Thoracic aorta (tissue), 2 donors: ENCODE measurements around the gene JAKMIP1. TPM values are rescaled to one million over a fixed set of nuclear protein-coding genes. Genes with fewer than 3 reads are reported as not detected.
"Not testable (repeated sequence)": the region's sequence is repeated elsewhere in the genome, so short reads cannot be mapped to it uniquely, and the experiment has no call there.

Source experiments
- ATAC-seq: fragments of 150-250 bp; one replicate; pipeline ENCODE4 v1.8.0; 2017; ENCODE audit warnings: low read depth; ENCODE audit not compliant: insufficient number of reproducible peaks, low FRiP score
- DNase-seq: peaks from one replicate; pipeline ENCODE4 v3.0.0-alpha.2; 2020; ENCODE audit warnings: low spot score
- H3K27ac ChIP-seq, 2 donors: fragments of 200-600 bp; sonication (generic); 1 replicate in 1 of 2; 2 replicates in 1 of 2; pipeline ENCODE4 v1.5.1; 2016; ENCODE audit warnings: mild to moderate bottlenecking in 2 of 2, moderate library complexity in 2 of 2
- H3K27me3 ChIP-seq: fragments of 200-600 bp; sonication (generic); replicated peaks from 2 replicates; pipeline ENCODE4 v1.6.0; 2016; ENCODE audit warnings: mild to moderate bottlenecking; ENCODE audit not compliant: insufficient read depth
- H3K36me3 ChIP-seq: fragments of 200-600 bp; sonication (generic); one replicate; pipeline ENCODE4 v1.5.1; 2016
- H3K4me1 ChIP-seq, 2 donors: fragments of 200-600 bp; sonication (generic); 1 replicate in 1 of 2; 2 replicates in 1 of 2; pipeline versions ENCODE4 v1.5.1 to v1.6.0; 2016; ENCODE audit warnings: low read depth in 2 of 2, mild to moderate bottlenecking in 1 of 2; ENCODE audit not compliant: control insufficient read depth in 1 of 2
- H3K4me3 ChIP-seq: fragments of 200-600 bp; sonication (generic); 2 replicates; pipeline ENCODE4 v1.5.1; 2016; ENCODE audit warnings: mild to moderate bottlenecking
- H3K9me3 ChIP-seq: fragments of 200-600 bp; sonication (generic); 2 replicates; pipeline ENCODE4 v1.5.1; 2016
- total RNA-seq, 2 donors: library from RNA; depleted of rRNA; stranded (reverse); fragments of >200 nt; gene quantifications; one replicate each; pipeline versions ENCODE4 v1.1.0 to v1.2.3, GENCODE V29; 2016
- TF ChIP-seq, protein P1 (sequence below): fragments of 200-600 bp; sonication (generic); IDR thresholded peaks from one replicate; pipeline ENCODE4 v1.5.1; 2019; ENCODE audit warnings: antibody characterized with exemption

Gene JAKMIP1
- total RNA-seq, 2 donors from 2014 or later = 0.28 to 0.81 TPM

DNA sequence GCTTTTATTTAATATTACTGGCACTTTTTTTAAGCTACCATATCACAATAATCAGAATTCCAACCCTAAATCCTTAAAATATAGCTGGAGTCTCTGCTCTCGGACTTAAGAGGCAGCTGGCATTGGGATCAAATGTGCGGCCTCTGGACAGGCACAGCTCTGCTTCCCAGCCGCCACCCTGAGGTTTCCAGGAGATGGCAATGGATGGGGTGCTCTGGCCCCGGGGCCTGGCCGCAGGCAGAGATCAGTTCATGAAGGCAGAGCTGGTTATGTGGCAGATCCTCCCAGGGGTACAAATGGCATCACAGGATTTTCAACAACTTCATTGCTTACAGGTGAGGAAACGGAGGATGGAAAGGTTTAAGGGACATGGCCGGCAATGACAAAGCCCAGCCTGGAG lies 57.8 kb downstream of the JAKMIP1 start:
- Histone ChIP-seq H3K9me3 (no peaks in the 10 kb centered on the region), H3K36me3 (no peaks in the 10 kb centered on the region), H3K4me3 (no peak overlapping the region), H3K27ac (no peak overlapping the region), H3K27me3 (no peaks in the 10 kb centered on the region), H3K4me1 (no peaks in the 10 kb centered on the region)
- no peak for DNase-seq
- TF ChIP-seq, protein P1, sequence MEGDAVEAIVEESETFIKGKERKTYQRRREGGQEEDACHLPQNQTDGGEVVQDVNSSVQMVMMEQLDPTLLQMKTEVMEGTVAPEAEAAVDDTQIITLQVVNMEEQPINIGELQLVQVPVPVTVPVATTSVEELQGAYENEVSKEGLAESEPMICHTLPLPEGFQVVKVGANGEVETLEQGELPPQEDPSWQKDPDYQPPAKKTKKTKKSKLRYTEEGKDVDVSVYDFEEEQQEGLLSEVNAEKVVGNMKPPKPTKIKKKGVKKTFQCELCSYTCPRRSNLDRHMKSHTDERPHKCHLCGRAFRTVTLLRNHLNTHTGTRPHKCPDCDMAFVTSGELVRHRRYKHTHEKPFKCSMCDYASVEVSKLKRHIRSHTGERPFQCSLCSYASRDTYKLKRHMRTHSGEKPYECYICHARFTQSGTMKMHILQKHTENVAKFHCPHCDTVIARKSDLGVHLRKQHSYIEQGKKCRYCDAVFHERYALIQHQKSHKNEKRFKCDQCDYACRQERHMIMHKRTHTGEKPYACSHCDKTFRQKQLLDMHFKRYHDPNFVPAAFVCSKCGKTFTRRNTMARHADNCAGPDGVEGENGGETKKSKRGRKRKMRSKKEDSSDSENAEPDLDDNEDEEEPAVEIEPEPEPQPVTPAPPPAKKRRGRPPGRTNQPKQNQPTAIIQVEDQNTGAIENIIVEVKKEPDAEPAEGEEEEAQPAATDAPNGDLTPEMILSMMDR = no peak
- no peak for ATAC-seq

- Histone ChIP-seq H3K4me1 (no peaks in the 10 kb centered on the region), H3K4me3 (no peak overlapping the region), H3K9me3 (no peaks in the 10 kb centered on the region), H3K27me3 (no peaks in the 10 kb centered on the region), H3K36me3 (no peaks in the 10 kb centered on the region), H3K27ac (no peak overlapping the region)
- DNase-seq (no peak), ATAC-seq (no peak)
- TF ChIP-seq, protein P1 = no peak
Measured at GRCh38 chr4:6141554-6141953, 58.8 kb downstream of the JAKMIP1 start.

GRCh38 chr4:6141021-6141420 lies 59.3 kb downstream of the JAKMIP1 start:
- not testable (repeated sequence) for DNase-seq, H3K27me3 ChIP-seq

GRCh38 chr4:6137747-6138135 lies 62.6 kb downstream of the JAKMIP1 start:
- H3K27me3 ChIP-seq = no peaks in the 10 kb centered on the region
- H3K36me3 ChIP-seq = no peaks in the 10 kb centered on the region
- ATAC-seq (no peak), DNase-seq (no peak)
- no peaks in the 10 kb centered on the region for H3K4me1 ChIP-seq
- no peaks in the 10 kb centered on the region for H3K9me3 ChIP-seq
- no peak overlapping the region for H3K4me3 ChIP-seq
- TF ChIP-seq, protein P1 = no peak
- no peak overlapping the region for H3K27ac ChIP-seq

More at GRCh38 chr4:6141021-6141420, 59.3 kb downstream of the JAKMIP1 start:
- not testable (repeated sequence) for H3K9me3 ChIP-seq, H3K27ac ChIP-seq, H3K4me3 ChIP-seq, H3K4me1 ChIP-seq, H3K36me3 ChIP-seq, ATAC-seq

DNA sequence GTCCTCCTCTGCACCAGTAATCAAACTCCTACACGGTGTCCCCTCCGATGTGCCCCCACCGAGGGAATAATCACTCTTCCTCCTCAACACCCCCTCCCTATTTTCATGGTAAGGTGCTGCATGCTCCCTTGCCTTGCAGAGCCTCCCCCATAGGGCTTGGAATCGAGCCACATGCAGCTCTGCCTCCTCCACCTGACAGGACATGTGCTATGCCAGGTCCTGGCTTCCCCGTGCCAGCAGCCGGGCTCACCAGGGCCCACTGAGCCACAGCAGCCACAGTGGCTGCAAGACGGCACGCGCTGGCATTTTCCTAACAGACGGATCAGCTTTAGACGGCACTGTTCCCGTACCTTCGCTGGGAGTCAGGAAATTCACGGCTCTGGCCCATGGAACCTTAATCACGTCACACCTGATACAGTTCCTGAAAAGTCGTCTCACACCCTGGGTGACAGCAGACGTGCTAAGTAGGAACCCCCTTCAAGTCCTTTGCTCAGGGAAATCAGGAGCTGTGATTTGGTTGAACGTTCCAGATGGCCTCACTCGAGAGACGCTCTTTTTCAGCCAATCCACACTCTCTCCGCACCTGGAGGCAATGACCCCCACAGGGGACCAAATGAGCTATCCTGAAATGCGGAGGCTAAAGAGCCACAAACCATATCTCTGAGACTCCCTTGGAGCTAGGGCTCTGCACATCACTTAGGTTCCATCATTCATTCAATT lies 63.2 kb downstream of the JAKMIP1 start:
- H3K27ac ChIP-seq = no peak overlapping the region
- no peak overlapping the region for H3K4me3 ChIP-seq
- H3K9me3 ChIP-seq = no peaks in the 10 kb centered on the region
- H3K27me3 ChIP-seq = no peaks in the 10 kb centered on the region
- ATAC-seq (no peak), DNase-seq (no peak)
- no peaks in the 10 kb centered on the region for H3K36me3 ChIP-seq
- no peaks in the 10 kb centered on the region for H3K4me1 ChIP-seq
- TF ChIP-seq, protein P1 = no peak
